HG03064 (cell line): ENCODE results near the gene SRSF8.
A peak's percentile ranks its signal among the peaks of the same experiment; 100 is the strongest.
"Not testable (repeated sequence)": the region's sequence is repeated elsewhere in the genome, so short reads cannot be mapped to it uniquely, and the experiment has no call there.

Experiments
- ATAC-seq: cut with Tn5 transposase; IDR thresholded peaks from one replicate; pipeline ENCODE4 v1.9.1; 2021; ENCODE audit warnings: low read depth; ENCODE audit not compliant: unreplicated experiment

SRSF8 gene

GRCh38 chr11:95066716-95067038, at the start of gene SRSF8:
Gene SRSF8 (plus strand): TSS chr11:95066919. CDS start chr11:95067227, 308 bp downstream.
- peak; percentile 43 for ATAC-seq

GRCh38 chr11:95021468-95021867, 45.3 kb upstream of the SRSF8 start:
- ATAC-seq = not testable (repeated sequence)

- ATAC-seq = no peak
These were observed 41.8 kb upstream of the SRSF8 start, which contains the start of gene KDM4E for GRCh38 chr11:95024958-95025357. Gene KDM4E (plus strand): TSS chr11:95025258. CDS start chr11:95025558, 300 bp downstream.

- not testable (repeated sequence) for ATAC-seq
These were observed 41.1 kb upstream of the SRSF8 start for GRCh38 chr11:95025594-95025993.

GRCh38 chr11:95028357-95028756, 38.4 kb upstream of the SRSF8 start:
- no peak for ATAC-seq

GRCh38 chr11:95033051-95033450, 33.7 kb upstream of the SRSF8 start:
- no peak for ATAC-seq

- no peak for ATAC-seq
These were observed 31.4 kb upstream of the SRSF8 start for GRCh38 chr11:95035316-95035715.

- not testable (repeated sequence) for ATAC-seq
These were observed 29.2 kb upstream of the SRSF8 start for GRCh38 chr11:95037356-95038035.

- ATAC-seq = no peak
These were observed 24.5 kb upstream of the SRSF8 start for GRCh38 chr11:95042239-95042638.

- ATAC-seq = no peak
These were observed 23.8 kb upstream of the SRSF8 start for GRCh38 chr11:95042906-95043305.

GRCh38 chr11:95044010-95044409, 22.7 kb upstream of the SRSF8 start:
- ATAC-seq = no peak

GRCh38 chr11:95045812-95046211, 20.9 kb upstream of the SRSF8 start:
- no peak for ATAC-seq

GRCh38 chr11:95049122-95049521, 17.6 kb upstream of the SRSF8 start, which contains the start of gene KDM4F:
Gene KDM4F (plus strand): TSS chr11:95049422.
- not testable (repeated sequence) for ATAC-seq

- ATAC-seq = no peak
These were observed 16.0 kb upstream of the SRSF8 start for GRCh38 chr11:95050595-95051202.

- ATAC-seq = no peak
These were observed 12.4 kb upstream of the SRSF8 start for GRCh38 chr11:95054356-95054755.

GRCh38 chr11:95055283-95055897, 11.3 kb upstream of the SRSF8 start:
- ATAC-seq = peak; percentile 93

GRCh38 chr11:95057959-95058358, 8.8 kb upstream of the SRSF8 start:
- ATAC-seq = no peak

- no peak for ATAC-seq
These were observed 8.1 kb upstream of the SRSF8 start for GRCh38 chr11:95058621-95059020.

- no peak for ATAC-seq
These were observed 7.7 kb upstream of the SRSF8 start for GRCh38 chr11:95059046-95059445.

GRCh38 chr11:95065336-95065735, 1.4 kb upstream of the SRSF8 start:
- ATAC-seq = no peak

GRCh38 chr11:95067039-95067840, 521 bp downstream of the SRSF8 start:
- ATAC-seq = peak; percentile 59
